22Rv1 (cell line): Measurements from ENCODE around the gene RPL39L.

ENCODE experiments used
- H3K27ac ChIP-seq: fragments of 450-650 bp; 2 replicates; pipeline ENCODE4 v1.5.1; 2017
- ZFX ChIP-seq: fragments of 450-650 bp; IDR thresholded peaks from 2 replicates; pipeline ENCODE4 v1.6.1; 2017; ENCODE audit warnings: antibody characterized with exemption, borderline replicate concordance
- TF ChIP-seq, protein P1 (sequence below): fragments of 450-650 bp; IDR thresholded peaks from 2 replicates; pipeline ENCODE4 v1.5.1; 2017; ENCODE audit warnings: mild to moderate bottlenecking

Gene RPL39L

DNA sequence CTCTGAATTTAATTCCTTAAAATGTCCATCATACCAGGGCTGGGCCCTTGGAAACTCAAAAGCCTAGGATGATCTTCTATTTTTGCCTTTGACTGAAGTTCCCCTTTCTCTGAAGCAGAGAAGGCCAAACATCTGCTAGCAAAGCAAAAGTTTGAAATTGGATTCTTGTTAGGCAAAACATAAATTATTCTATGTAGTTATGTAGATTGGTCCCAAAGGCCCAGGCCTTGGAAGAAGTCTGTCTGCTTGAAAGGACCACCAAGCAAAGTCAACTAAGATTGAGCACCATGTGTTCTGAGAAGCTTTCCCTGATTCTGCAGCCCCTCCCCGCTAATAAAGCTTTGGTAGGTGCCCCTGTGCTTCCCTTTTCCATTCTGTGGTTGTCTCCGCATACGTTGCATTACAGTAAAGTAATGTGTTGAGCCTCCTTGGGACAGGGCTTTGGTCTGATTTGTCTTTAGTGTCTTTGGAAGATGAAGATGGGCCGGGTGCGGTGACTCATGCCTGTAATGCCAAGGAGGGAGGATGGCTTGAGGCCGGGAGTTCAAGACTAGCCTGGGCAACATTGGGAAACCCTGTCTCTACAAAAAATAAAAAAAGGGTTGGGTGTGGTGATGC is 56.4 kb downstream of the RPL39L start:
- TF ChIP-seq, protein P1, sequence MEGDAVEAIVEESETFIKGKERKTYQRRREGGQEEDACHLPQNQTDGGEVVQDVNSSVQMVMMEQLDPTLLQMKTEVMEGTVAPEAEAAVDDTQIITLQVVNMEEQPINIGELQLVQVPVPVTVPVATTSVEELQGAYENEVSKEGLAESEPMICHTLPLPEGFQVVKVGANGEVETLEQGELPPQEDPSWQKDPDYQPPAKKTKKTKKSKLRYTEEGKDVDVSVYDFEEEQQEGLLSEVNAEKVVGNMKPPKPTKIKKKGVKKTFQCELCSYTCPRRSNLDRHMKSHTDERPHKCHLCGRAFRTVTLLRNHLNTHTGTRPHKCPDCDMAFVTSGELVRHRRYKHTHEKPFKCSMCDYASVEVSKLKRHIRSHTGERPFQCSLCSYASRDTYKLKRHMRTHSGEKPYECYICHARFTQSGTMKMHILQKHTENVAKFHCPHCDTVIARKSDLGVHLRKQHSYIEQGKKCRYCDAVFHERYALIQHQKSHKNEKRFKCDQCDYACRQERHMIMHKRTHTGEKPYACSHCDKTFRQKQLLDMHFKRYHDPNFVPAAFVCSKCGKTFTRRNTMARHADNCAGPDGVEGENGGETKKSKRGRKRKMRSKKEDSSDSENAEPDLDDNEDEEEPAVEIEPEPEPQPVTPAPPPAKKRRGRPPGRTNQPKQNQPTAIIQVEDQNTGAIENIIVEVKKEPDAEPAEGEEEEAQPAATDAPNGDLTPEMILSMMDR, result no peak
- no peak for TF ChIP-seq ZFX
- H3K27ac ChIP-seq, result no peak overlapping the region

DNA sequence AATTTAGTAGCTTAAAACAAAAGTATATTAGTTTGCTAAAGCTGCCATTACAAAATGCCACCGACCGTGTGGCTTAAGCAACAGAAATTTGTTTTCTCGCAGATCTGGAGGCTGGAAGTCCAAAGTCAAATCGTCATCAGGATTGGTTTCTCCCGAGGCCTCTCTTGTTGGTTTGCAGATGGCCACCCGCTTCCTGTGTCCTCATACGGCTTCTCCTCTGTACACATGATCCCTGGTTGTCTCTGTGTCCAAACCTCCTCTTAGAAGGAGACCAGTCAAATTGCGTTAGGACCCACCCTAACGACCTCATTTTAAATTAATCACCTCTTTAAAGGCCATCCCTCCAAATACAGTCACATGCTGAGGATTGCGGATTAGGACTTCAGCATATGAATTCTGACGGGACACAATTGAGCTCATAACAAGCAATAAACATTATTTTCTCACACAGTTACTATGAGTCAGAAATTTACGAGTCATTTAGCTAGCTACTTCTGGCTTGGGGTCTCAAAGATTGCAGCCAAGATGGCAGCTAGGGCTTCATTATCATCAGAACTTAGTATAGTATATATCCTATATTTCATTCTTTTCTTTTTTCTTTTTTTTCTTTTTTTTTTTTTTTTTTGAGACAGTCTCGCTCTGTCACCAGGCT is 58.4 kb downstream of the RPL39L start:
- no peak for TF ChIP-seq ZFX
- TF ChIP-seq, protein P1, result no peak
- H3K27ac ChIP-seq, result no peak overlapping the region

DNA sequence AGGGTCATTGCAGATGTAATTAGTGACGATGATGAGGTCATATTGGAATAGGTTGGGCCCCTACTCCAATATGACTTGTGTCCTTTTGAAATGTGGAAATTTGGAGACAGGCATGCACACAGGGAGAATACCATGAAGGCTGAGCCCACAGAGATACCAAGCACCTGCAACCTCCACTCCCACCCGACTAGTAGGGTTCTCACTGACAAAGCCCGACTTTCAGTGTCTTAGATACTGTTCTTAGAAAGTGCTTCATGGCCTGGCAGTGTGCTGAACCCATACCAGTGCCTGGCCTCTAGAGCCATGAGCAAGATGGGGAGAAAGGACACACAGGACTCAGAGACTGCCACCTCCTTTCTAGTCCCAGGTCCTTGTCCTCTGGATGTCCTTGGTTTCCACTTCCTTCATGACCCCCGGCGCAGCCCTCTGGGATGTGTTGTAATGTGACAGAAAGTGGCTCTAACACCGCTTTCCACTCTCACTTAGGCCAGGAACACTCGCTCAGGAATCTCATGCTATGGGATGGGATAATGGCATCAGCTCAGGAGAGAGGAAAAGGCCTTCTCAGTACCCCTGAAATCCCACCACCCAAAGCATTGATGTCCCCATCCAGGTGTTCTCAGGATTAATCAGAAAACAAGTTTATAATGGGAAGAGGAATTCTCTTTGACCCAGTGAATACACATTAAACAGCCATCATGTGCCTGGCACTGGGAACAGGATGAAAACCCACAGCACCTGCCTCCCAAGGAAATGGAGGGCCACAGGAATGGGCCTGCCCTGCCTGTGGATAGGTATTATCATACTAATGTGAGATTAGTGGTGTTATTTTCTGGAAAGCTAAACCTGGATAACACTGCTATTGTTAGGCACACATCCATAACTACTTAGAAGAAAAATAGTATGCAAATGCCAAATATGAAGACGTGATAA is 59.9 kb downstream of the RPL39L start:
- no peak overlapping the region for H3K27ac ChIP-seq
- TF ChIP-seq ZFX, result no peak
- TF ChIP-seq, protein P1, result no peak

DNA sequence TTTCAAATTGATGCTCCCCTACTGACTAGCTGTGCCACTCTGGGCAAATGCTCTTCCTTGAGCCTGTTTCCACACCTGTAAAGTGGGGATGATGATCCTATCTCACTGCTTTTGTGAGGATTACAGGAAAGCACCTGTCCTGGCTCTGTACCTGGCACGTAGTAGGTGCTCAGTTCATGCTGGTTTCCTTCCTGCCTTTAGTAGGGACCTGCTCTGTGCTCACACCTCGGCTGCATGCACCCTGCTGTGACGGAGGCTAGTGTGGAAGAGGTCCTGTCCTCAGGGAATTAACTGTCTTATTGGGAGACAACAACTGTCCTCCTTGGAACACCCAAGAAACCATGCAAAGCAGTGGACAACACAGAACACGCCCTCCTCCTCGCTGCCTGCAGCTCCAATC is 61.8 kb downstream of the RPL39L start:
- no peak overlapping the region for H3K27ac ChIP-seq
- TF ChIP-seq ZFX, result no peak
- TF ChIP-seq, protein P1, result no peak

DNA sequence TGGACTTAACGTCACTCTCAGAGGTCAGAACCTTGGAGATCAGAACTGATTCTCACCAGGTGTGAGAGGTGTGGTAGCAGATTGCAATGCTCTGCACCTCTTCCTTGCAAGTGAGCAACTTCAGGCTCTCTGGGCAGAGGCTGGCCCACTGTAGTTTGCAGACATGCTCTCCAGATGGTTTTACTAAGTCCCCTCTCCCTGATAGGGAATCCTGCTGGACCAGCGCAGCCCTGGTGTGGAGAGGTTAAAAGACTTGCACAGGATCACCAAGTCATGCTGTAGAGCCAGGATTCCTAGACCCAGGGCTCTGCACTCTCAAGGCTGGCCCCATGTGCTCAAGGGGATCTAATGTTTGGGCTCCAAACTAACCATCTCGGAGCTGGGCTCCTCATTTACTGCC is 62.2 kb downstream of the RPL39L start:
- H3K27ac ChIP-seq, result no peak overlapping the region
- TF ChIP-seq, protein P1, result no peak
- no peak for TF ChIP-seq ZFX

DNA sequence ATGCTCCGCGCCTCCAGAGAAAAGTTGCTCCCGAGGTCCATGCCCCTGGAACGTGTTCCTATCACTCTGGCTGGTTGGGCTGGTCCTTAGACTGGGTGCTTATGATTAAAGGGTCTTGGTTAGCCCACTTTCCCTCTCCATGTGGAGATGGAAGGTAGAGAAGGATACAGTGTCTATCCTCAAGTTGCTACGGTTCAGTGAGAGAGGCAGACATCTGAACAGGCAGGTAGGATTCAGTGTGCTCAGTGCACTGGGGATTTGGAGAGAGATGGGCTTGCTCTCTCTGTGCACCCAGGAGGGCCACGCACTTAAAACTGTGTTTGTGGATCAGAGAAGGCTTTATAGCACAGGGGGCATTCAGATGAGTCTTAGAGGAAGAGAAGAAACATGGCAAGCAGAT is 63.0 kb downstream of the RPL39L start:
- no peak overlapping the region for H3K27ac ChIP-seq
- no peak for TF ChIP-seq ZFX
- TF ChIP-seq, protein P1, result no peak

DNA sequence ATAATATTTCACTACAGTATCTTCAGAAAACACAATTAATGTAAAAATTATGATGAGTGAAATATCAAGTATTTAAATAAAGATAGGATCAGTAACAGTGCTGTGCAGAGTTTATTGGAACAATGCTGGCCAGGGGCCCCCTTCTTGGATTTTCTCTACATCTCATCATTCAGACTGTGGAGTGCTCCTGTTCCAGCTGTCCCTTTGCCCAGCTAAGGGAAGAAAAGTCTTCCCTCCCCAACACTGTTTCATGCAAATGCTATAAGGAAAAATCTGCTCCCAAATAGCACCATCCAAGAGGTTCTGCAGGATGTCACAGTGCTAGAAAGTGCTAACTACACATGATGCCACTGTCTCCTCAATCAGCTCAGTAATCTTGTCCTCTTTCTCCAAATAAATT is 64.5 kb downstream of the RPL39L start:
- TF ChIP-seq ZFX, result no peak
- TF ChIP-seq, protein P1, result no peak
- H3K27ac ChIP-seq, result no peak overlapping the region
